GM21367 (cell line): Measurements from ENCODE around the gene SLC66A3.

ENCODE experiments used
- ATAC-seq: cut with Tn5 transposase; IDR thresholded peaks from one replicate; pipeline ENCODE4 v1.9.1; 2021; ENCODE audit not compliant: unreplicated experiment

The SLC66A3 gene

DNA sequence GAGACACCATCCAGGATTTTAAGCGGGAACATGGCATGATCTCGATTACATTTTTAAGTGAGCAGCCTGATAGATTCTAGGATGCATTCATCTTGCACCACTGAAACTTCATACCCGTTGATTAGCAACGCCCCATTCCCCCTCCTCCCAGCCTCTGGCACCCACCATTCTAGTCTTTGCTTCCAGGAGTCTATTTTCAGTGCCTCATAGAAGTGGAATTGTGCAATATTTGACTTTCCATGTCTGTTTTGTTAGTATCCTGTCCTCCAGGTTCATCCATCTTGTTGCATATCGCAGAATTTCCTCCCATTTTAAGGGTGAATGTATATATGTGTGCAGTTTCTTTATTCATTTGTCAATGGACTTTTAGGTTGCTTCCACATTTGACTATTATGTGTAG, 20.9 kb upstream of the SLC66A3 start:
- ATAC-seq: no peak

DNA sequence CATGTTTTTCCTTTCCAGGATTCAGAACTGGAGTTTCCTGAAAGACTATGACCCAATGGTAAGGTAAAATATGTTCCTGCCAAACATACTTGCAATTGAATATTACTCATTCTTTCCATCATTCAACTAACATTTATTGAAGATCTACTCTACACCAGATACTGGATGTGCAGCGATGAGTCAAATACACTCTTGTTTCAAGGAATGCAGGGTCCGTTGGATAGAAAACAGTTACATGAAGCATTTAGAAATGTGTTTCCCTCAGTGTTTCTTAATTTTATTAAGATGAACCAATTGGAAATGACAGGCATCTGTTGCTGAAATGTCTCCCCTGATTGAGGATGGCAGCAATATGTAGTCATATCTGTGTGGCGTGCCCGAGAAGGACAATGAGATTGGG, 14.8 kb upstream of the SLC66A3 start:
- ATAC-seq: no peak

DNA sequence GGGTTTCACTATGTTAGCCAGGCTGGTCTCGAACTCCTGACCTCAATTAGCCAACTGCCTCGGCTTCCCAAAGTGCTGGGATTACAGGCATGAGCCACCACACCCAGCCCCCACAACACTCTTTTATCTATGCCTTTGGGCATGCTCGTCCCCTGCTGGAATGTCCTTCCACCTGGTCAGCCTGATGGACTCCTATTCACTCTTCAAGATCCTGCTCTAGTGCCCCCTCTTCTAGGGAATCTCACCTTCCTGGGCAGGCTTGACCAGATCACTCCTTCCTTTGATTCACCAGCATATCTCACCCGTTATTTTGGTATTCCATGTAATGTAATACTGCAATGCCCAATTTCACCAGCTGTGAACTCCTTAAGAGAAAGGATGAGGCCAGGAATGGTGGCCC, 13.9 kb upstream of the SLC66A3 start:
- no peak for ATAC-seq

DNA sequence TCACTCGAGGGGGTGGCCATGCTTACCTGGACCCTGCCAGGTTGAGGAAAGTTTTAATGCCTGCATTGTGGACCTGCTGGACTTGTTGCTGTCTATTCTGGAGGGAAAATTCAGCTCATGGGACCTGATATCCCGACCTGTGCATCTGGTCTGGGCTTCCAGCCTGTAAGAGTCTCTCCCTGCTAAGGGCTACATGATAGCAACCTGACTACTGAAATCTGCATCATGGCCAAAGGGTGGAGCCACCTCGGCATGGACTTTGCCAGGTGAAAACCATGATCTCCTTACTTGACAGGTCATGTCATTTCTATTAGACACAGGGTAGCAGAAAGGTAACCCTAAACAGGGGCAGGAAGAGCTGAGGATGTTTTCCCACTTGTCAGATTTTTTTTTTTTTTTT, 12.9 kb upstream of the SLC66A3 start:
- ATAC-seq: no peak

DNA sequence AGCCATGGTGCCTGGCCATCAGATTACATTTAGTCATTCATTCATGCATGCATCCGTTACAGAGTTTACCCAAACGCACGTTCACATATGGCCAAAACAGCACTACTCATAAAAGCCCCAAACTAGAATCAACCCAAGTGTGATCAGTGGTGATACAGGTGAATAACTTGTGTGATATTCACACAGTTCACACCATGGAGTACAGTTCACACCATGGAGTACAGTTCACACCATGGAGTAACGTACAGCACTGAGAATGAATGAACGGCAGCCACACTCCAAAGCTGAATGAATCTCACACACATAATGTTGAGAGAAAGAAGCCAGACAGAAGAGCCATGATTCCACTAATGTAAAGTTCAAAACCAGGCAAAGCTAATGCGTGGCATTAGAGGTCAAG, 12.3 kb upstream of the SLC66A3 start:
- ATAC-seq: no peak

DNA sequence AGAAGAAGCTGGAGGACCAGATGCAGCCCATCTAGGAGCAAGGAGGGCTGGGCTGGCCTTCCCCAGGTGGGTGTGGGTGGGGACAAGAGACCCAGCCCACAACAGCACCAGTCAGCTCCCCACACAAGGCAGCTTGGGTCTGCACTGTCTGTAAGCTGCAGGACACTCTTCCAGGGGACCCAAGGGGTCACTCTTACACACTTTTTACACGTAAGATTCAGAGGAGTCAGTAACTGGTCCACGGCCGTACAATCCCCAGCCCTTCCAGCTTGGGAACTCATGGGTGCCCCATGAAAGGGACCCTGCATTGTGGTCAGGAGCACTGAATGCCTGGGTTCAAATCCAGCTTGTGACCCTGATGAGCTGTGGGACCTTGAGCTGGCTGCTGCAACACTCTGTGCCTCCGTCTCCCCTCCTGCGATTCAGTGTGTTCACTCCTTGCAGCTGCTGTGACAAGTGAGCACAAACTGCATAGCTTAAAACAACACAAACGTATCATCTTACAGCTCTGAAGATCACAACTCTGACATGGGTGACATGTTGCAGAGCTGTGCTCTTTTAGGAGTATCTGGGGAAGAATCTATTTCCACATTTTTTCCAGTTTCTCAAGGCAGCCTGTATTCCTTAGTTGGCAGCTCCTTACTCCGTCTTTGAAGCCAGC, 11.1 kb upstream of the SLC66A3 start:
- ATAC-seq: no peak

DNA sequence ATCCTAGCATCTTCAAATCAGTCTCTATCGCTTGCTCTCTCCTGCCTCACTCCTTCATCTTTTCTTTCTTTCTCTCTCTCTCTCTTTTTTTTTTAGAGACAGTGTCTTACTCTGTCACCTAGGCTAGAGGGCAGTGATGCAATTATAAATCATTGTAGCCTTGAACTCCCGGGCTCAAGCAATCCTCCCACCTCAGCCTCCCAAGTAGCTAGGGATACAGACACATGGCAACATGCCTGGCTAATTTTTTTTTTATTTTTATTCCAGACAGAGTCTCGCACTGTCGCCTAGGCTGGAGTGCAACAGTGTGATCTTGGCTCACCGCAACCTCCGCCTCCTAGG, 10.6 kb upstream of the SLC66A3 start:
- no peak for ATAC-seq

DNA sequence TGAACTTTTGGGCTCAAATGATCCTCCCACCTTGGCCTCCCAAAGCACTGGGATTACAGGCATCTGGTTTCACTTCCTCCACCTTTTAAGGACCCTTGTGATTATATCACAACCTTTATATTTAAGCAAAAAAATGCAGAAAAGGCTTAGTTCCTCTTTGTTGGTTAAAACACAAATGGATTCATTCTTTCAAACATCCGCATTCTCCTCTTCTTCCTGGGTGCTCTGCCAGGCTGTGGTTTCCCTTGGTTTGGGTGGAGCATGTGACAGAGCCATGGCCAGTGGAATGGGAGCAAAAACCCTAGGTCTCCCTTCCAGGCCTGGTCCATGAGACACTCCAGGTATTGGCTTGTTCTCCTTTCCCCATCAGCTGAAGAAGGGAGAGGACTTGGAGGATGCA, 9.9 kb upstream of the SLC66A3 start:
- ATAC-seq: no peak

DNA sequence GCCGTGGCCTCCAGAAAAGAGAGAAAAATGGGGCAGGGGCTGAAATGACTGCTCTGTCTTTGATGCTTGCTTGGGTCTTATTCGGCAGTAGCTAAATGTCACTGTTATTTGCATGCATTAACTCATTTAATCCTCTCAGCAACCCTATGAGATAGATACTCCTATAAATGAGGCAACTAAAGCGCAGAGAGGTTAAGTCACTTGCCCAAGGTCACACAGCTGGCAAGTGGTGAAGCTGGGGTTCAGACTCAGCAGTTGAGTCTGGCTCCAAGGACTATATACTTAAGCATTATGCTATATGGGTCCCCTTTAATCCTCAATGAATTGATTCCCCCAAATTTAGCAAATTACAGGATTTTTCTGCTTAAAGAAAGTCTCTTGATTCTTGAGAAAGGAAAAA, 9.2 kb upstream of the SLC66A3 start:
- ATAC-seq: no peak

DNA sequence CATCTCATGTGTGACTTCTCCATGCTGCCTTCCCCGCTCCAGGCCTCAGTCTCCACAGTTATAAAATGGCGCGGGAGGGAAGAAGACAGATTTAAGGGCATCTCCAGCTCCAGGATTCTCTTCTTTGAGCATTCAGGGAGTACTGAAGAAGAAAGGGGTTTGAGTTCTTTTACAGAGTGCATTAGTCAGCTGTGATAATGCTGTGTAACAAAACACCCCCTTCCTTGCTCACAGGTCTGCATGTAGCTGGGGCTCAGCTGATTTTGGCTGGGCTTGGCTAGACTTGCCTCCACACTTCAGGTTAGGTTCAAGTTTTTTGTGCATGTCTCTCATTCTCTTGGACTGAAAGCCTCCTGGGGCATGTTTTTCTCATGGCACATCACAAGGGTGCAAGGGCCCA, 8.0 kb upstream of the SLC66A3 start:
- ATAC-seq: no peak

DNA sequence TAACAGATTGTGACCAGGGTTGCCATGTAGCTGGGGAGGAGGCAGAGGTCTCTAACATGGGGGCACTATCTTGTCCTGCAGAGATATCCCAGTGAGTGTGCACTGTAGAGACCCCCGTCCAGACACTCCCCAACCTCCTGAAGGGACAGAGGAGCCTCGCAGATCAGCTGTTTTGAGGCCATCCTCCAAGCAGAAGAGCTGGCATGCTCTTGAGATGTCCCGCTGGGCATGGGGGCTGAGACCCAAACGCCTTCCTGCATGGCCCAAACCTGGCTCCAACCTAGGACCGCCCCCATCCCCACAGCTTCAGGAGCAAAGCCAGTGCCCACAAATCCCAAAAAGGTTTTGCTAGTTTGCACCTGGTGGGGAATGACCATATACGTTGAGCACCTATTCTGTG, 2.7 kb upstream of the SLC66A3 start:
- no peak for ATAC-seq

DNA sequence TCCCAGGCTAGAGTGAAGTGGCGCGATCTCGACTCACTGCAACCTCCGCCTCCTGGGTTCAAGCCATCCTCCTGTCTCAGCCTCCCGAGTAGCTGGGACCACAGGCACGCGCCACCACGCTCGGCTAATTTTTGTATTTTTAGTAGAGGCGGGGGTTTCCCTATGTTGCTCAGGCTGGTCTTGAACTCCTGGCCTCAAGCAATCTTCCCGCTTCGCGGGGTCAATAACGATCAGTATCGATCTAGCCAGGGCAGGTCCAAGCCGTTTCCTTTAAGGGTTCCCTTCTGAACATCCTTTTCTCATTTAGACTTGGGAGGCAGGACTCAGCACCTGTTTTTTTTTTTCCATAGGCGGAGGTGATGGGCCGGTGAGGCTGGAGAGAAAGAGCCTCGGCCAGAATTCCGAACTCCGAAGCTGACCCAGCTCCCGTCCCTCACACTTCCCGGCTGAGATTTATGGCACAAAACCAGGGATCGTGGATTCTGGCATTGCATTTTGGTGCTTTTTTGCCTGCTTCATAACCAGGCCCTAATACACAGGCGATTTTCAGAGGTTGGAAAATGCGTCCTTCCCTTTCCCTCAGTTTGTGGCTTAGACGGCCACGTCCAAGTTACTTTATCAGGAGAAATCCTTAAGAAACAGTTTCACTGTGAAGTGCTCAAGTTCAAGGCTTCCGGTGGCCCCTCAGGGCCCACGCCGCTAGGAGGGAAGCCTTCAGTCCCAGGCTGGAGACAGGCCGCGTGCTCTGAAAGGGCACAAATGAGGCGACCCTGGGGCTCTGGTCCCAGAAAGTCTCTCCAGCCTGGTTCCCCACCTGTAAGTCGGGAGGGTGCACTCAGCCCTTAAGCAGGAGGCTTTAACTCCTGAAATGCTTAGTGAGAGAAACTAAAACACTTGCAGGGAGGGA, 998 bp upstream of the SLC66A3 start:
- ATAC-seq: peak; percentile 16

DNA sequence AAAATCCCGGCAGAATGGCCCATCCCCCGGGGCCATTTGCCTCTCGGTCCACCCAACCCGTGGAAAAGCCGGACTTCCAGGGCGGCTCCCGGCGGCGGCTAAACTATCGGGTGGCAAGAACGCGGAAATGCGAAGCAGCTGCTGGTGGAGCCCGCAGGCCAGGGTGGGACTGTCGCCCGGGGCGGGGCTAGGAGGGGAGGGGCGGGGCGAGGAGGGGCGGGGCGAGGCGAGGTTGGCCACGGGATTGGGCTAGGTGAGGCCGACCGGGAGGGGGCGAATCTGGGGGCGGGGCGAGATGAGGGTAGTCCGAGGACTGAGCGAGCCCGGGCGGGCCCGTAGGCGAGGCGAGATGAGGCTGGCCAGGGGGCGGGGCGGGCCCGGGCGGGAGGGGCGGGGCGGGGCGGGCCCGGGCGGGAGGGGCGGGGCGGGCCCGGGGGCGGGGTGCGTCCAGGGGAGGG, 315 bp upstream of the SLC66A3 start:
- peak; percentile 49 for ATAC-seq

DNA sequence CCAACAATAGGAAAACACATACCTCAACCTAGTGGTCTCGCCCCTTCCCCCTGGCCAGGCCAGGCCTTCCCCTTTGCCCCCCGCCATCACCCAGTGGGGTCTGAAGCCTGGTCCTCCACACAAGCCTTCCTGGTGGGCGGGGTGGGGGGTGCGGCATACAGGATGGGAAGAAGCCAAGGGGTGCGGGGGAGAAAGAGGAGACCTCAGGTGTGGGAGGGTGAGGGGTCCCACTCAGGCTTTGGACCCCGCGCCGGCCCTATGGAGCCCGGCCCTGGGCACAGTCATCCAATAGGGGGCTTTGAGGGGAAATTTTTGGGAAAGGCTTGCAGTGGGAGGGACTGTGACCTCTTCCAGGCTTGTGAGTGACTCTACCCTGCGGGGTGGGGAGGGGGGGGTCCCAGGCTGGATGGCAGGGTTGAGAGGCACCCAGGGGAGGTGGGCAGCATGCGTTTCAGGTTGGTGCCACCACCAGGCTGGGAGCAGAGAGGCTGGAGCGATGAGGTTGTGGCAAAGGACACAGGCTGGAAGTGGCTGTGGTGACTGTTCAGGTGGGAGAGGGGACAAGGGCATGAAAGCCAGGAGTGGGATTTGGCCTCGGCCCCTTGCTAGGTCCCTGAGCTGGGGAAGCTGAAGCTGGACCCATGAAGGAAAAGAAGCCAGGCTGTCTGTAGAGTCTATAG, 1.3 kb downstream of the SLC66A3 start:
- ATAC-seq: no peak

DNA sequence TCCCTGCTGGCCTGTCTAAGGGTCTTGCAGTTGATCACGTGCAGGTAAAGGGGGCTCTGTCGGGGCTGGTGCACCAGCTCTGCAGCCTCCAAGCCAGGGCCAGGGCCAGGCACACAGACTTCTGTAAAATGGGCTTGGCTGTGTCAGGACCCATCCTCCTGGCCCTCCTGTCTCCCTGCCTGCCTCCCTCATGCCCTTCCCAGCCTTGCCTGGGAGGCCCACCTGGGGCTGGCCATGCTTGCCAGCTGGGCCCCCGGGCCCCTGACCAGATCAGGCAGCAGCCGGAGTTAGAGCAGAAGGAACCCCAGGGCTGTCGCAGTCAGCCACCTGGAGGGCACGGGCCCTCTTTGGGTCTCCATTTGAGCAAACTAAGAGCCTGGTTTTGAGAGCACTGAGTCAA, 2.0 kb downstream of the SLC66A3 start:
- ATAC-seq: no peak

DNA sequence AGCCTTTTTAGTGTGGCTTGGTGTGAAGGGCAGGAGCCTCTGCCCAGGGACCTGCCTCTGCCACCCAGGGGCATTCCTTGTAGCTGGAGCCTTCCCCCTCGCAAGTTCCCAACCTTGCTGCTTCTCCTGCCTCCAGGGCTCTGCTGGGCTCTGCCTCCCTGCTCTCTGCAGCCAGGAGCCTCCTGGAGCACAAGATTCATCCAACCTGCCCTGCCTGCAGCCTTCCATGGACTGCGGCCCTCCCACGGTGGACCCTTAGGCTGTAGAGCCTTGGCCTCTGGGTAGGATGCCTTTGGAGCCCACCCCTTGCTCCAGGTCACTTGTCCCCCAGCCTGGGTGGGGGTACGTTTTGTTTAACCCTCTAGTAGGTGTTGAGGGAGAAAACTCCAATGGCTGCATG, 2.5 kb downstream of the SLC66A3 start:
- no peak for ATAC-seq

DNA sequence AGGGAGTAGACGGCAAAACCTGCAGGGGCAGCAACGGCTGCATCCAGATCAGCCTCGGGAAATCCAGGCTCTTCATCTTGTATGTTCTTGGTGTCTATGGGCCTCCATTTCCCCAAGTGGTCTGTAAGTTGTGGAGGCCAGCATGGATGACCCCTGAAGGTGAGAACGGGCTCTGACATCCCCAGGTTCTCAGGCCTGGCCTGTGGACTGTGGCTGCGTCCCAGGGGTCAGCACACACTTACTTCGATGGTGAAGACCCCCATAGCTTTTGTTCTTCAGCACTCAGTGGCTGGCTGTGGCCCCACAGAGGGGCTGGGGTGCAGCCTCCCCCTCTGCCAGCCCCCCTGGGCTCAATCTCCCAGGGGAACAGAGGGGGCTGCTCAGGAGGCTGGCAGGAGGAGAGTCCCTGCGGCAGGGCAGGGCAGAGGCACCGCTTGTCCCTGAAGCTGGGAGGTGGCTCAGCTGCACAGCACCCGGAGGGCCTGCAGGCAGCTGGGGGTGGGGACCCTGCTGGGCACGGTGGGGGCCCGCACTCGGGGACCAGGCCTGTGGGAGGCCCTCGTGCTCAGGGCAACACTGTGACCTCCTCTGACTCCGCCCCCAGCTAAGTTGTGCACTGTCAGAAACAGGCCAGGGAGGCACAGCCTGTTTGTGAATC, 3.8 kb downstream of the SLC66A3 start:
- ATAC-seq: no peak

DNA sequence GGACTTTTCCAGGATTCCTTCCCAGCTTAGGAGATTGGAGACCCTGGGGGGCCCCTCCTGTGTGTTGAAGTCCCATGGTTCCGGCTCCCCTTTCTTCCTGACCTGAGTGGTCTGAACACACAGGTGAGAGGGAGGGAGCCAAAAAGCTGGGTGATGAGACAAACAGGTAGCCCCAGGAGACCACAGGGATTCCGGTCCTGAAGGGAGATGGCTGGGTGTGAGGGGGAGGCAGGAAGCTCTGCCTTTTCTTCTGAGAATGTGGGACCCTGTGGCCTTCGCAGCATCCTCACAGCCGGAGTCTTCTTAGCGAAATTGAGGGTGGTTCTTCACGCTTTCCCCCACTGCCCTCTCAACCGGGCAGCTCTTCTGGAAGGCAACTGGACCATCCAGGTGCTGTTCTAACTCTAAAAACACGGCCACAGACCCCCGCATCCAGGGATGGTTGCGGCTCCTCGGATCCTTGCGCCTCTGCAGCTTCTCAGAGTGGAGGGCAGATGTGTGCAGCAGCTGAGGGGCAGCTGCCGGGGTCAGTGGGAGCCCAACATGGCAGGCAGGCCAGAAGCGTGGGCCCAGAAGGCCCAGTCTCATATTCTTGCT, 4.4 kb downstream of the SLC66A3 start:
- ATAC-seq: no peak

DNA sequence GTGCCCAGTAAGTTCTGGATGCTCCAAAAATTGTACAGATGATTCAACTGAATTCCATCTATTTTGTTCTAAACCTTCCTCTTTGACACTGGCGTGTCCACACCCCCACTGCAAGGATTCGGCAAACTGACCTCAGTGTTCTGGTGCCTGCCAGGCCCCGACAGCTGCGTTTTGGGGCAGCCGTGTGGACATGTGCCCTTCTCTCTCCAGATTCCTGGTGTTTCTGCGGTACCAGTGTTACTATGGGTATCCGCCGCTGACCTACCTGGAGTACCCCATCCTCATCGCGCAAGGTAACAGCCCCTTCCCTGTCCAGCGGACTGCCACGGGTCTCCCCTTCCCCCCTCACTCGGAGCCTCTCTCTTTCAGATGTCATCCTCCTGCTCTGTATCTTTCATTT, 5.0 kb downstream of the SLC66A3 start:
- ATAC-seq: no peak

DNA sequence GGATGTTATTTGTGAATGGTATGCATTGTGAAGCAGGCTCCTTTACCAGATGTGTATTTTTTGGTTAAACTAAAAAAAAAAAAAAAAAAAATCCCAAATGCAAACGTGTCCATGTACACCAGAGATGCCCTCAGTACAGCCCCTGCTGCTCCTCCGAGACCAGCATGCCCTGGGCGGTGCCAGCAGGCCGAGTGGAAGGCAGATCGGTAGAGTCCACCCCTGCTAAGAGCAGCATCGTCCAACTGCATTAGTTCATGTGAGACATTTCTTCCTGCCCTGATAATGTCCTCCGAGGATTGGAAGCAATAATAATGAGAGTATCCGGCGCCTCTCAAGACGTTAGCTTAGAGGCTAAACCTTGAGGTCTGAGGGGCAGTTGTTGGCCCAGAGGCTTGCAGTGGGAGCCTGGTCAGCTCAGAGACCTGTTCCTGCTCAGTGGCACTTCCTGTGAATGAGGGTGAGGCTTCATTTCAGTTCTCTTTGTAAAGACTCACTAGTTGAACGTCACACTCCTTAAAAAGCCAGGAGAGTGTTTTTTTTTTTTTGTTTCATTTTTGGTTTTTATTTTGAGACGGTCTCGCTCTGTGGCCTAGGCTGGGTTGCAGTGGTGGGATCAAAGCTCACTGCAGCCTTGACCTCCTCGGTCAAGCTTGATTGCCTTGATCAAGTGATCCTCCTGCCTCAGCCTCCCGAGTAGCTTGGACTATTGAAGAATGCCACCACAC, 5.6 kb downstream of the SLC66A3 start:
- peak; percentile 70 for ATAC-seq
